DOHH2 (cell line): ENCODE data around the gene KIFC1.
"Not testable (repeated sequence)": the region's sequence is repeated elsewhere in the genome, so short reads cannot be mapped to it uniquely, and the experiment has no call there.

Experiments
- H3F3A ChIP-seq: fragments of 200-600 bp; sonication (generic), shearing (Covaris generic); 2 replicates; pipeline ENCODE4 v1.6.0; 2016; ENCODE audit warnings: antibody characterized with exemption, mild to moderate bottlenecking; ENCODE audit not compliant: control insufficient read depth, insufficient read depth
- H3K27ac ChIP-seq: fragments of 200-600 bp; sonication (generic); 2 replicates; pipeline ENCODE4 v1.5.1; 2014; ENCODE audit warnings: low read depth, mild to moderate bottlenecking, low read length, moderate library complexity
- H3K27me3 ChIP-seq: fragments of 200-600 bp; sonication (generic); 2 replicates; pipeline ENCODE4 v1.6.1; 2014; ENCODE audit warnings: mild to moderate bottlenecking, low read length, mixed read lengths; ENCODE audit not compliant: control insufficient read depth
- H3K36me3 ChIP-seq: fragments of 200-600 bp; sonication (generic); 2 replicates; pipeline ENCODE4 v1.6.1; 2014; ENCODE audit warnings: mild to moderate bottlenecking, low read length, moderate library complexity, mixed read lengths; ENCODE audit not compliant: control insufficient read depth
- H3K4me1 ChIP-seq: fragments of 200-600 bp; sonication (generic); 2 replicates; pipeline ENCODE4 v1.6.1; 2014; ENCODE audit warnings: mild to moderate bottlenecking, low read length, mixed read lengths; ENCODE audit not compliant: control insufficient read depth
- H3K4me2 ChIP-seq: fragments of 200-600 bp; sonication (generic); 2 replicates; pipeline ENCODE4 v1.6.0; 2014; ENCODE audit warnings: mild to moderate bottlenecking, low read length, moderate library complexity
- H3K4me3 ChIP-seq: fragments of 200-600 bp; sonication (generic); 2 replicates; pipeline ENCODE4 v1.5.1; 2014; ENCODE audit warnings: mild to moderate bottlenecking, low read length, mixed read lengths
- H3K79me2 ChIP-seq: fragments of 200-600 bp; sonication (generic); 2 replicates; pipeline ENCODE4 v1.6.1; 2014; ENCODE audit warnings: mild to moderate bottlenecking, low read length, mixed read lengths; ENCODE audit not compliant: control insufficient read depth
- H3K9me2 ChIP-seq: fragments of 200-600 bp; sonication (generic); replicated peaks from 2 replicates; pipeline ENCODE4 v1.6.1; 2014; ENCODE audit warnings: mild to moderate bottlenecking, low read length, mixed read lengths; ENCODE audit not compliant: control insufficient read depth
- H3K9me3 ChIP-seq: fragments of 200-600 bp; sonication (generic); 2 replicates; pipeline ENCODE4 v1.6.1; 2014; ENCODE audit warnings: antibody characterized with exemption, low read length, mixed read lengths; ENCODE audit not compliant: control insufficient read depth, insufficient read depth
- H4K20me1 ChIP-seq: fragments of 200-600 bp; sonication (generic); 2 replicates; pipeline ENCODE4 v1.6.0; 2014; ENCODE audit warnings: low read depth, mild to moderate bottlenecking, antibody characterized with exemption, low read length, moderate library complexity; ENCODE audit not compliant: control insufficient read depth, insufficient read depth
- EZH2phosphoT487 ChIP-seq: fragments of 200-600 bp; sonication (generic); IDR thresholded peaks from 2 replicates; pipeline ENCODE4 v1.6.1; 2017; ENCODE audit warnings: borderline replicate concordance, mild to moderate bottlenecking, antibody characterized with exemption, low read length, moderate library complexity, mixed read lengths
- TF ChIP-seq, protein P1 (sequence below): fragments of 200-600 bp; sonication (generic); IDR thresholded peaks from one replicate; pipeline ENCODE4 v1.5.1; 2014; ENCODE audit warnings: antibody characterized with exemption, mild to moderate bottlenecking, low read depth, low read length; ENCODE audit not compliant: poor library complexity, severe bottlenecking

The KIFC1 gene

DNA sequence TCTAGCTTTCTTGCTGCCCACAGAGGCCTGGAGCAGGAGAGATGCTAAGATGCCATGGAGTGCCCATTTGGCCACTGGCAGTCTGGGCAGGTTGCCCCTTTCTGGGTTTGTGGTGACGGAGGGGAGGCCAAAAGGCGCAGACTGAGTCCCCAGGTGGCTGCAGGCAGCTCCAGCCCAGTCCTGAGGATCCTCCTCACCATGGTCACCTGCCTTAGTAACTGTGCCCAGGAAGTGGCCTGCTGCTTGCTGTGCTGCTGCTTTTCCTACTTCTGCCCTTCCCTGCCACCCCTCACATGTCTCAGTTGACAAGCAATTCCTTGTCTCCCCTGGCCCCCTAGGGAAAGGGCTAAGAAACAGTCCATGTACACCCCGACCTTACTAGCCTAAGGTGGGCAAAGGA is 35.3 kb upstream of the KIFC1 start:
- Histone ChIP-seq H3K36me3 (no peaks in the 10 kb centered on the region), H3K4me1 (no peaks in the 10 kb centered on the region), H3K27ac (no peak overlapping the region), H3K9me2 (no peaks in the 10 kb centered on the region), H4K20me1 (no peaks in the 10 kb centered on the region), H3K79me2 (no peaks in the 10 kb centered on the region), H3K27me3 (peaks cover 8% of the 10 kb centered on the region), H3K4me2 (no peak overlapping the region), H3K9me3 (no peaks in the 10 kb centered on the region), H3F3A (no peaks in the 10 kb centered on the region), H3K4me3 (no peak overlapping the region)
- TF ChIP-seq EZH2phosphoT487, result no peak
- TF ChIP-seq, protein P1, sequence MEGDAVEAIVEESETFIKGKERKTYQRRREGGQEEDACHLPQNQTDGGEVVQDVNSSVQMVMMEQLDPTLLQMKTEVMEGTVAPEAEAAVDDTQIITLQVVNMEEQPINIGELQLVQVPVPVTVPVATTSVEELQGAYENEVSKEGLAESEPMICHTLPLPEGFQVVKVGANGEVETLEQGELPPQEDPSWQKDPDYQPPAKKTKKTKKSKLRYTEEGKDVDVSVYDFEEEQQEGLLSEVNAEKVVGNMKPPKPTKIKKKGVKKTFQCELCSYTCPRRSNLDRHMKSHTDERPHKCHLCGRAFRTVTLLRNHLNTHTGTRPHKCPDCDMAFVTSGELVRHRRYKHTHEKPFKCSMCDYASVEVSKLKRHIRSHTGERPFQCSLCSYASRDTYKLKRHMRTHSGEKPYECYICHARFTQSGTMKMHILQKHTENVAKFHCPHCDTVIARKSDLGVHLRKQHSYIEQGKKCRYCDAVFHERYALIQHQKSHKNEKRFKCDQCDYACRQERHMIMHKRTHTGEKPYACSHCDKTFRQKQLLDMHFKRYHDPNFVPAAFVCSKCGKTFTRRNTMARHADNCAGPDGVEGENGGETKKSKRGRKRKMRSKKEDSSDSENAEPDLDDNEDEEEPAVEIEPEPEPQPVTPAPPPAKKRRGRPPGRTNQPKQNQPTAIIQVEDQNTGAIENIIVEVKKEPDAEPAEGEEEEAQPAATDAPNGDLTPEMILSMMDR, result no peak

GRCh38 chr6:33357160-33357871 is 34.3 kb upstream of the KIFC1 start:
- H3K4me1 ChIP-seq, H4K20me1 ChIP-seq, H3K4me3 ChIP-seq, H3K9me2 ChIP-seq, H3K4me2 ChIP-seq, H3K9me3 ChIP-seq, H3K79me2 ChIP-seq, H3K36me3 ChIP-seq, H3F3A ChIP-seq, H3K27ac ChIP-seq, H3K27me3 ChIP-seq: not testable (repeated sequence)

DNA sequence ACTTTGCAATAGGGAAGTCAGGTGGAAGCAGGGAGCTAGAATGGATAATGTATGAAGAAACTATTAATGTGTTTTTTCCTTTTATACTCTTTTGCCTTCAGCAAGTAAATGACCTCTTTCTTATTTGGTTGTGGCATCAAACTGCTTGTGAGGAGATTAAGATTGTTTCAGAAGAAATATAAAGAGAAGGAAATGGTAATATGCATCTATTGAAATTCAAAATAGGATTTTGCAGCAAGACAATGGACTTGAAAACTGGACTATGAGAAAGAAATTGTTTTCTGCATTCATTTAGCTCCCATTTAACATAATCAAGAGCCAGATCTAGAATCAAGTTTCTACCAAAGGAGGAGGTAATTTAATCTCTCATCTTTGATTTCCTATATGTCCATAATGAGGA is 32.3 kb upstream of the KIFC1 start:
- Histone ChIP-seq H3K36me3 (no peaks in the 10 kb centered on the region), H4K20me1 (no peaks in the 10 kb centered on the region), H3K27ac (no peak overlapping the region), H3K4me2 (no peak overlapping the region), H3K27me3 (peaks cover 5% of the 10 kb centered on the region), H3K9me2 (no peaks in the 10 kb centered on the region), H3K4me1 (no peaks in the 10 kb centered on the region), H3K4me3 (no peak overlapping the region), H3K9me3 (no peaks in the 10 kb centered on the region), H3F3A (no peaks in the 10 kb centered on the region), H3K79me2 (no peaks in the 10 kb centered on the region)
- no peak for TF ChIP-seq EZH2phosphoT487
- TF ChIP-seq, protein P1, result no peak

- not testable (repeated sequence) for H4K20me1 ChIP-seq, H3K9me2 ChIP-seq, H3K4me2 ChIP-seq, H3K4me1 ChIP-seq, H3K79me2 ChIP-seq, H3K27me3 ChIP-seq, H3K36me3 ChIP-seq, H3F3A ChIP-seq, H3K4me3 ChIP-seq, H3K27ac ChIP-seq, H3K9me3 ChIP-seq
Observed at GRCh38 chr6:33363486-33363885, 28.1 kb upstream of the KIFC1 start.

- H3K9me2 ChIP-seq, H3K4me1 ChIP-seq, H3K27me3 ChIP-seq, H3K4me3 ChIP-seq, H3K9me3 ChIP-seq, H3K4me2 ChIP-seq, H3K36me3 ChIP-seq, H3K27ac ChIP-seq, H4K20me1 ChIP-seq, H3F3A ChIP-seq, H3K79me2 ChIP-seq: not testable (repeated sequence)
Observed at GRCh38 chr6:33364475-33365205, 27.0 kb upstream of the KIFC1 start.

DNA sequence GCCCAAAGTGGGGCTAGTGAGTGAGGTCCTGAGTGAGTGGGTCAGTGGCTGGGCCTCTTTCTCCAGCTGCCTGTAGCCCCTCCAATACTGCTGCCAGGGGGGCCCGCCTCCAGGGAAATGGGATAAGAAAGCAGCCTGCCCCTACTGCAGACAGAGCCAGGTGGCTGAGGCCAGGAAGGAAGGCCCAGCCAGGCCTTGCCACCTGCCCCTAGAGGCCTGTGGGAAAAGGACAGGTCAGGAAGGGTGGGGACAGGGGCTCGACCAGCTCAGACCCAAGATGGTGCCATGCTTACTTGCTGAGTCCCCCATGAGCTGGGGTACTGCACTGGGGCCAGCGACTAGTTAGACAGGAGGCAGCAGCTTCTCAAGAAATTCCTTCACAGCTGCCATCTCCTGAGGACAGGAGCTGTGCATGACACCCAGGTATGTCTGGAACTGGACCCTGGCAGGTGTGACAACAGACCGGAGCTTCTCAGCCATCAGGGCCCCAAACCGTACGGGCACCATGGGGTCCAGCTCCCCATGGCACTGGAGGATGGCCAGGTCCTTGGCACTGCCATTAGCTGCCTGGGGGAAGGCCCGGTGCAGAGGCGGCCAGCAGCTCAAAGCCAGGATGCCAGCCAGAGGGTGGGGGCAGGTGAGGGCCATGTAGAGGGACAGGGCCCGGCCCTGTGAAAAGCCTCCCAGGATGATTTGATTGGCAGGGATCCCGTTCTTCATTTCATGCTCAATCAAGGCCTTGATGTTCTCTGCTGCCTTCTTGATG is 26.2 kb upstream of the KIFC1 start:
- H3K9me3 ChIP-seq, H3K4me1 ChIP-seq, H3K4me2 ChIP-seq, H3K4me3 ChIP-seq, H3K79me2 ChIP-seq, H3K36me3 ChIP-seq, H4K20me1 ChIP-seq, H3F3A ChIP-seq, H3K9me2 ChIP-seq, H3K27ac ChIP-seq, H3K27me3 ChIP-seq: not testable (repeated sequence)
